Stimulated activated naive CD8-positive, alpha-beta T cell treated with anti-CD3 and anti-CD28 coated beads, Interleukin-15, Interleukin-2, amounts not matched to agents 100 ng/mL and 50 ng/mL, for 24 hours (primary cell): ENCODE results near the gene SDE2.

Experiments
- H3K27ac Mint-ChIP-seq: one replicate; pipeline ENCODE4 v1.8.0; 2021; ENCODE audit warnings: mild to moderate bottlenecking, mixed read lengths
- H3K27me3 Mint-ChIP-seq: one replicate; pipeline ENCODE4 v1.8.0; 2021; ENCODE audit warnings: mixed read lengths
- H3K36me3 Mint-ChIP-seq: one replicate; pipeline ENCODE4 v1.8.0; 2021; ENCODE audit warnings: low read depth, mixed read lengths
- H3K4me1 Mint-ChIP-seq: one replicate; pipeline ENCODE4 v1.8.0; 2021; ENCODE audit warnings: low read depth, mixed read lengths
- H3K4me3 Mint-ChIP-seq: one replicate; pipeline ENCODE4 v1.8.0; 2021; ENCODE audit warnings: mild to moderate bottlenecking, mixed read lengths
- H3K9me3 Mint-ChIP-seq: one replicate; pipeline ENCODE4 v1.8.0; 2021; ENCODE audit warnings: mixed read lengths

Gene SDE2

DNA sequence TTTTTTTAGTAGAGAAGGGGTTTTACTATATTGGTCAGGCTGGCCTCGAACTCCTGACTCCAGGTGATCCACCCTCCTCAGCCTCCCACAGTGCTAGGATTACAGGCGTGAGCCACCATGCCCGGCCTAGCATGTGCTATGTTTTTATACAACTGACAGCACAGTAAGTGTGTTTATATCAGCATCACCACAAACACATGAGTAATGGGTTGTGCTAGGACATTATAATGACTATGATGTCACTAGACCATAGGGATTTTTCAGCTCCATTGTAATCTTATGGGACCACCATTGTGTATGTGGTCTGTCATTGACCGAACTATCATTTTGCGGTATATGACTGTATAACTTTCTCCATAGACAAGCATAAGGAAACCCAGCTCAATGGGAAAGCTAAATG is 64.4 kb downstream of the SDE2 start:
- Mint-ChIP-seq H3K27me3 (no peaks in the 10 kb centered on the region), H3K27ac (no peak overlapping the region), H3K9me3 (no peaks in the 10 kb centered on the region), H3K4me3 (no peak overlapping the region), H3K4me1 (no peaks in the 10 kb centered on the region), H3K36me3 (no peaks in the 10 kb centered on the region)

DNA sequence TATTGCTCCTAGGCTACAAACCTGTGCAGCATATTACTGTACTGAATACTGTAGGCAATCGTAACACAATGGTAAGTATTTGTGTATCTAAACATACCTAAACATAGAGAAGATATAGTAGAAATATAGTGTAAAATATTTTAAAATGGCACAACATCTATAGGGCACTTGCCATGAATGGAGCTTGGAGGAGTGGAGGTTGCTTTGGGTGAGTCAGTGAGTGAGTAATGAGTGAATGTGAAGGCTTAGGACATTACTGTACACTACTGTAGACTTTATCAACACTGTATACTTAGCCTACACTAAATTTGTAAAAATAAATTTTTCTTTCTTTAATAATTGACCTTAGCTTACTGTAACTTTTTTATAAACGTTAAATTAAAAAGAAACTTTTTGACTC is 66.1 kb downstream of the SDE2 start:
- no peaks in the 10 kb centered on the region for H3K36me3 Mint-ChIP-seq
- H3K4me1 Mint-ChIP-seq, result peaks cover 14% of the 10 kb centered on the region
- H3K9me3 Mint-ChIP-seq, result no peaks in the 10 kb centered on the region
- no peak overlapping the region for H3K4me3 Mint-ChIP-seq
- H3K27ac Mint-ChIP-seq, result no peak overlapping the region
- H3K27me3 Mint-ChIP-seq, result no peaks in the 10 kb centered on the region
